Spleen (tissue), 7 donors: ENCODE results near the gene PEAK1.

Source experiments
- POLR2A ChIP-seq, 3 donors: fragments of 450-650 bp; IDR thresholded peaks; one replicate each; pipeline ENCODE4 v1.5.1; 2017; ENCODE audit warnings: antibody characterized with exemption in 3 of 3, mild to moderate bottlenecking in 1 of 3
- POLR2AphosphoS5 ChIP-seq, 3 donors: sonication (generic); formaldehyde crosslinking; IDR thresholded peaks; one replicate each; pipeline ENCODE4 v1.5.1; 2017; ENCODE audit warnings: antibody characterized with exemption in 3 of 3
- TF ChIP-seq, protein P1 (sequence below), 11 experiments: fragments of 200-600 bp in 7 of 11; fragments of 450-650 bp in 4 of 11; sonication (generic) in 4 of 11; IDR thresholded peaks in 8 of 11; conservative IDR thresholded peaks in 3 of 11; 1 replicate in 7 of 11; 2 replicates in 4 of 11; pipeline versions ENCODE4 v1.4.0 to v1.8.0; 2016 to 2021; ENCODE audit warnings: antibody characterized with exemption in 11 of 11, inconsistent platforms in 4 of 11, mild to moderate bottlenecking in 1 of 11
- donor health status: DM: no; HTN: no; CAD: no; lungs with moderate emphysema.
- donor health status: DM: no; HTN: no; CAD: no.
- donor health status: DM: no; HTN: no; CAD: no.

DNA sequence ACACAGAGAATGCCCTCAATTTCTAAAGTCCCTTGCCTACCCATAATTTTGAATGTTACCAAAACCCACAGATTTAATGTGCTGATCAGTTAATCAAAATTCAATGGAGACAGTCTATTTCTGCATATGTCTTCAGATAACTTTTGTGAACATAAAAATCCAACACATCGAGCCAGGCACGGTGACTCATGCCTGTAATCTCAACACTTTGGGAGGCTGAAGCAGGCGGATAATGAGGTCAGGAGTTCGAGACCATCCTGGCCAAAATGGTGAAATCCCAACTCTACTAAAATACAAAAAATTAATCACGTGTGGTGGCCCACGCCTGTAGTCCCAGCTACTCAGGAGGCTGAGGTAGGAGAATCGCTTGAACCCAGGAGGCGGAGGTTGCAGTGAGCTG, 49.3 kb downstream of the PEAK1 start:
- TF ChIP-seq, protein P1, sequence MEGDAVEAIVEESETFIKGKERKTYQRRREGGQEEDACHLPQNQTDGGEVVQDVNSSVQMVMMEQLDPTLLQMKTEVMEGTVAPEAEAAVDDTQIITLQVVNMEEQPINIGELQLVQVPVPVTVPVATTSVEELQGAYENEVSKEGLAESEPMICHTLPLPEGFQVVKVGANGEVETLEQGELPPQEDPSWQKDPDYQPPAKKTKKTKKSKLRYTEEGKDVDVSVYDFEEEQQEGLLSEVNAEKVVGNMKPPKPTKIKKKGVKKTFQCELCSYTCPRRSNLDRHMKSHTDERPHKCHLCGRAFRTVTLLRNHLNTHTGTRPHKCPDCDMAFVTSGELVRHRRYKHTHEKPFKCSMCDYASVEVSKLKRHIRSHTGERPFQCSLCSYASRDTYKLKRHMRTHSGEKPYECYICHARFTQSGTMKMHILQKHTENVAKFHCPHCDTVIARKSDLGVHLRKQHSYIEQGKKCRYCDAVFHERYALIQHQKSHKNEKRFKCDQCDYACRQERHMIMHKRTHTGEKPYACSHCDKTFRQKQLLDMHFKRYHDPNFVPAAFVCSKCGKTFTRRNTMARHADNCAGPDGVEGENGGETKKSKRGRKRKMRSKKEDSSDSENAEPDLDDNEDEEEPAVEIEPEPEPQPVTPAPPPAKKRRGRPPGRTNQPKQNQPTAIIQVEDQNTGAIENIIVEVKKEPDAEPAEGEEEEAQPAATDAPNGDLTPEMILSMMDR (IDR thresholded peaks at IDR 0.05 in 8 of 11, conservative IDR thresholded peaks at IDR 0.05 in 3 of 11): no peak
- TF ChIP-seq POLR2AphosphoS5 (IDR thresholded peaks at IDR 0.05) (no peak), POLR2A (IDR thresholded peaks at IDR 0.05) (no peak)
